ENCODE data around the gene RPP25L. TPM values are rescaled to one million over a fixed set of nuclear protein-coding genes. Genes with fewer than 3 reads are reported as not detected.

Gene RPP25L
- total and polyA plus RNA-seq, 10 of the 15 experiments (the other 5 are each of a cell fraction or from before 2014, with no cell fraction given) = 7.7 to 30.2 (median 16.8) TPM

DNA sequence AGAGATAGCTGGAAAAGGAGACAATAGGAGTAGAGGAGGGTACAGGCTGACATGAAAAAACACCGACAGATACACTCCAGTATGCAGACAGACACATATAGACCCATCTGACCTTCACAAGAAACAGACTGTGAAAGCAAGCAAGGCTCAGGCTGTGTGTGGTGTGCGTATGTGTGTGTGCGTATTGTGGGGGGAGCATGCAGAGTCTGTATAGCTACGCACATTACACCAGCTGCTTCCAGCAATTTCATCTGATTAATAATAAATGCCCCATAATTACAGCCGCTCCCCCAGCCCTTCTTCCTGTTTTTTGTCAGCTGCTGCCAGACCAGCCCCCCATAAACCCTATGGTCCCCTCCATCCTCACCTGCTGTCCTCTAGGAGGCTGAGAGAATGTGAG is 29.1 kb downstream of the RPP25L start:
- ChIA-PET RAD21 (ENCODE audit: unreplicated experiment) (no interaction called here), SMC1A (ENCODE audit: uncharacterized antibody, unreplicated experiment) (interaction anchor here (0.7 kb wide), 1 partner anchor 9 kb away, joined by 3 read pairs; no protein-coding TSS in a partner anchor), POLR2A (interaction anchor here (0.6 kb wide), 1 partner anchor 516 kb away, joined by 6 read pairs; no protein-coding TSS in a partner anchor), CTCF (interaction anchor here (1.2 to 1.4 kb wide), 3 partner anchors 12 to 151 kb away, joined by 3 to 5 read pairs (median 3); no protein-coding TSS in a partner anchor)
- in situ Hi-C loops (cut with MboI) (no loop called here), intact Hi-C loops (cut with micrococcal nuclease; ENCODE audit: unreplicated experiment) (no loop called here)
- FAIRE-seq (no peak), ATAC-seq (no peak), DNase-seq (ENCODE audit: low read depth, low spot score) (no peak)
- Histone ChIP-seq H3K4me2 (ENCODE audit: control insufficient read depth, insufficient read depth) (no peak overlapping the region), H3K36me3 (ENCODE audit: control insufficient read depth in 2 of 2, insufficient read depth in 2 of 2, low read length in 1 of 2) (no peaks in the 10 kb centered on the region), H3K9ac (ENCODE audit: control insufficient read depth, insufficient read depth, low read length) (no peak overlapping the region), H3K79me2 (ENCODE audit: control insufficient read depth, insufficient read depth, low read length) (no peaks in the 10 kb centered on the region), H2AFZ (ENCODE audit: control insufficient read depth, low read depth, low read length) (no peak overlapping the region), H3K4me1 (ENCODE audit: control insufficient read depth, insufficient read depth, low read length) (no peaks in the 10 kb centered on the region), H4K20me1 (ENCODE audit: control insufficient read depth, insufficient read depth) (peaks cover 4% of the 10 kb centered on the region), H3K27ac (ENCODE audit: control insufficient read depth, insufficient read depth) (no peak overlapping the region), H3K27me3 (replicated peaks in 1 of 2; ENCODE audit: control insufficient read depth in 2 of 2, insufficient read depth in 2 of 2, low read length in 1 of 2) (peaks cover 23 to 41% of the 10 kb centered on the region in 2 experiments), H3K4me3 (no peak overlapping the region), H3K9me3 (replicated peaks; ENCODE audit: control insufficient read depth, insufficient read depth, low read length) (no peaks in the 10 kb centered on the region)
- no peak for TF ChIP-seq SREBF2 (IDR thresholded peaks at IDR 0.05; ENCODE audit: low read length)
- TF ChIP-seq, protein P1, sequence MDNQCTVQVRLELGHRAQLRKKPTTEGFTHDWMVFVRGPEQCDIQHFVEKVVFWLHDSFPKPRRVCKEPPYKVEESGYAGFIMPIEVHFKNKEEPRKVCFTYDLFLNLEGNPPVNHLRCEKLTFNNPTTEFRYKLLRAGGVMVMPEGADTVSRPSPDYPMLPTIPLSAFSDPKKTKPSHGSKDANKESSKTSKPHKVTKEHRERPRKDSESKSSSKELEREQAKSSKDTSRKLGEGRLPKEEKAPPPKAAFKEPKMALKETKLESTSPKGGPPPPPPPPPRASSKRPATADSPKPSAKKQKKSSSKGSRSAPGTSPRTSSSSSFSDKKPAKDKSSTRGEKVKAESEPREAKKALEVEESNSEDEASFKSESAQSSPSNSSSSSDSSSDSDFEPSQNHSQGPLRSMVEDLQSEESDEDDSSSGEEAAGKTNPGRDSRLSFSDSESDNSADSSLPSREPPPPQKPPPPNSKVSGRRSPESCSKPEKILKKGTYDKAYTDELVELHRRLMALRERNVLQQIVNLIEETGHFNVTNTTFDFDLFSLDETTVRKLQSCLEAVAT (IDR thresholded peaks at IDR 0.05) = no peak
- no peak for TF ChIP-seq ETV6 (conservative IDR thresholded peaks at IDR 0.05 in 1 of 2, IDR thresholded peaks at IDR 0.05 in 1 of 2; ENCODE audit: borderline replicate concordance in 1 of 2, low read depth in 1 of 2)
- no peak for TF ChIP-seq ZBED1 (IDR thresholded peaks at IDR 0.05; ENCODE audit: borderline replicate concordance)
- no peak for TF ChIP-seq RBBP5 (conservative IDR thresholded peaks at IDR 0.05)
- no peak for TF ChIP-seq ESRRA (IDR thresholded peaks at IDR 0.05; ENCODE audit: low read length)
- no peak for TF ChIP-seq ZSCAN29 (IDR thresholded peaks at IDR 0.05)
- no peak for TF ChIP-seq FOXM1 (IDR thresholded peaks at IDR 0.05; ENCODE audit: low read depth, low read length)
- no peak for TF ChIP-seq IKZF2 (IDR thresholded peaks at IDR 0.05)
- TF ChIP-seq, protein P2, sequence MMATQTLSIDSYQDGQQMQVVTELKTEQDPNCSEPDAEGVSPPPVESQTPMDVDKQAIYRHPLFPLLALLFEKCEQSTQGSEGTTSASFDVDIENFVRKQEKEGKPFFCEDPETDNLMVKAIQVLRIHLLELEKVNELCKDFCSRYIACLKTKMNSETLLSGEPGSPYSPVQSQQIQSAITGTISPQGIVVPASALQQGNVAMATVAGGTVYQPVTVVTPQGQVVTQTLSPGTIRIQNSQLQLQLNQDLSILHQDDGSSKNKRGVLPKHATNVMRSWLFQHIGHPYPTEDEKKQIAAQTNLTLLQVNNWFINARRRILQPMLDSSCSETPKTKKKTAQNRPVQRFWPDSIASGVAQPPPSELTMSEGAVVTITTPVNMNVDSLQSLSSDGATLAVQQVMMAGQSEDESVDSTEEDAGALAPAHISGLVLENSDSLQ (IDR thresholded peaks at IDR 0.05) = no peak
- TF ChIP-seq, protein P3, sequence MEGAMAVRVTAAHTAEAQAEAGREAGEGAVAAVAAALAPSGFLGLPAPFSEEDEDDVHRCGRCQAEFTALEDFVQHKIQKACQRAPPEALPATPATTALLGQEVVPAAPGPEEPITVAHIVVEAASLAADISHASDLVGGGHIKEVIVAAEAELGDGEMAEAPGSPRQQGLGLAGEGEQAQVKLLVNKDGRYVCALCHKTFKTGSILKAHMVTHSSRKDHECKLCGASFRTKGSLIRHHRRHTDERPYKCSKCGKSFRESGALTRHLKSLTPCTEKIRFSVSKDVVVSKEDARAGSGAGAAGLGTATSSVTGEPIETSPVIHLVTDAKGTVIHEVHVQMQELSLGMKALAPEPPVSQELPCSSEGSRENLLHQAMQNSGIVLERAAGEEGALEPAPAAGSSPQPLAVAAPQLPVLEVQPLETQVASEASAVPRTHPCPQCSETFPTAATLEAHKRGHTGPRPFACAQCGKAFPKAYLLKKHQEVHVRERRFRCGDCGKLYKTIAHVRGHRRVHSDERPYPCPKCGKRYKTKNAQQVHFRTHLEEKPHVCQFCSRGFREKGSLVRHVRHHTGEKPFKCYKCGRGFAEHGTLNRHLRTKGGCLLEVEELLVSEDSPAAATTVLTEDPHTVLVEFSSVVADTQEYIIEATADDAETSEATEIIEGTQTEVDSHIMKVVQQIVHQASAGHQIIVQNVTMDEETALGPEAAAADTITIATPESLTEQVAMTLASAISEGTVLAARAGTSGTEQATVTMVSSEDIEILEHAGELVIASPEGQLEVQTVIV (IDR thresholded peaks at IDR 0.05; ENCODE audit: borderline replicate concordance, partially characterized antibody) = no peak
- TF ChIP-seq HDAC2 (IDR thresholded peaks at IDR 0.05) = no peak
- 51% methylated on average over 5 of the region's 5 CpGs for WGBS (ENCODE audit: insufficient coverage, insufficient replicate concordance, low lambda C conversion rate, missing lambda C conversion rate)
- no TSS peak for BruUV-seq (replicated peaks)

Data from GM12878 (cell line).